GM18951 (cell line): ENCODE results near the gene CCDC149.

Experiments
- POLR2A ChIP-seq: IDR thresholded peaks from 4 replicates; pipeline ENCODE4 v1.6.1; 2011; ENCODE audit warnings: mild to moderate bottlenecking; ENCODE audit not compliant: insufficient read length, insufficient read depth; ENCODE audit errors: extremely low read depth
- in situ Hi-C: fragments of 300-500 bp; cut with MboI; formaldehyde crosslinking; loops from one replicate; pipeline ENCODE4 v1.12.0; 2022; ENCODE audit warnings: low sequenced_read_pairs, mixed read lengths, inconsistent platforms; ENCODE audit not compliant: unreplicated experiment

CCDC149 gene

GRCh38 chr4:24794916-24795665, 117.8 kb downstream of the CCDC149 start, which contains the start of gene SOD3:
TSS of gene SOD3 (plus strand) at chr4:24795573. CDS start at chr4:24799522, 3,949 bp downstream.
- in situ Hi-C loops: no loop called here
- no peak for TF ChIP-seq POLR2A

- no peak for TF ChIP-seq POLR2A
- in situ Hi-C loops: no loop called here
Measured at GRCh38 chr4:24794480-24794879, 118.4 kb downstream of the CCDC149 start.

GRCh38 chr4:24794051-24794450, 118.8 kb downstream of the CCDC149 start:
- no peak for TF ChIP-seq POLR2A
- in situ Hi-C loops: no loop called here

- in situ Hi-C loops: no loop called here
- no peak for TF ChIP-seq POLR2A
Measured at GRCh38 chr4:24793219-24794005, 119.4 kb downstream of the CCDC149 start.

- in situ Hi-C loops: no loop called here
Measured at GRCh38 chr4:24792552-24792951, 120.3 kb downstream of the CCDC149 start.

GRCh38 chr4:24791043-24791442, 121.8 kb downstream of the CCDC149 start:
- no peak for TF ChIP-seq POLR2A
- in situ Hi-C loops: no loop called here

More at GRCh38 chr4:24792552-24792951, 120.3 kb downstream of the CCDC149 start:
- no peak for TF ChIP-seq POLR2A

- in situ Hi-C loops: no loop called here
- no peak for TF ChIP-seq POLR2A
Measured at GRCh38 chr4:24783506-24783905, 129.3 kb downstream of the CCDC149 start.

- in situ Hi-C loops: no loop called here
- no peak for TF ChIP-seq POLR2A
Measured at GRCh38 chr4:24781999-24782745, 130.7 kb downstream of the CCDC149 start.

- TF ChIP-seq POLR2A: no peak
- in situ Hi-C loops: no loop called here
Measured at GRCh38 chr4:24780936-24781495, 131.8 kb downstream of the CCDC149 start.

- in situ Hi-C loops: no loop called here
- TF ChIP-seq POLR2A: no peak
Measured at GRCh38 chr4:24778464-24779225, 134.2 kb downstream of the CCDC149 start.

GRCh38 chr4:24777536-24778463, 135.0 kb downstream of the CCDC149 start:
- TF ChIP-seq POLR2A: no peak
- in situ Hi-C loops: no loop called here
